Neural cell (in vitro differentiated cells): ENCODE measurements around the gene LY6G6D.

ENCODE experiments used
- EP300 ChIP-seq: fragments of 450-650 bp; conservative IDR thresholded peaks from 2 replicates; pipeline ENCODE4 v1.6.1; 2014; ENCODE audit warnings: antibody characterized with exemption, mild to moderate bottlenecking, moderate library complexity; ENCODE audit not compliant: poor library complexity, severe bottlenecking
- EZH2 ChIP-seq: fragments of 200-600, 300-800 bp; shearing (Covaris generic), sonication (generic); IDR thresholded peaks from 2 replicates; pipeline ENCODE4 v1.6.1; 2014; ENCODE audit warnings: antibody characterized with exemption, low read length, borderline replicate concordance, mild to moderate bottlenecking; ENCODE audit not compliant: insufficient read depth, poor library complexity, severe bottlenecking
- RAD21 ChIP-seq: fragments of 450-650 bp; conservative IDR thresholded peaks from 2 replicates; pipeline ENCODE4 v1.6.1; 2014; ENCODE audit warnings: antibody characterized with exemption, mild to moderate bottlenecking, moderate library complexity
- TF ChIP-seq, protein P1 (sequence below): fragments of 450-650 bp; IDR thresholded peaks from 2 replicates; pipeline ENCODE4 v1.5.1; 2014; ENCODE audit warnings: antibody characterized with exemption, mild to moderate bottlenecking, moderate library complexity; ENCODE audit not compliant: poor library complexity, severe bottlenecking
- TF ChIP-seq, protein P2 (sequence below): IDR thresholded peaks from 2 replicates; pipeline ENCODE4 v1.6.1; 2012; ENCODE audit warnings: borderline replicate concordance

DNA sequence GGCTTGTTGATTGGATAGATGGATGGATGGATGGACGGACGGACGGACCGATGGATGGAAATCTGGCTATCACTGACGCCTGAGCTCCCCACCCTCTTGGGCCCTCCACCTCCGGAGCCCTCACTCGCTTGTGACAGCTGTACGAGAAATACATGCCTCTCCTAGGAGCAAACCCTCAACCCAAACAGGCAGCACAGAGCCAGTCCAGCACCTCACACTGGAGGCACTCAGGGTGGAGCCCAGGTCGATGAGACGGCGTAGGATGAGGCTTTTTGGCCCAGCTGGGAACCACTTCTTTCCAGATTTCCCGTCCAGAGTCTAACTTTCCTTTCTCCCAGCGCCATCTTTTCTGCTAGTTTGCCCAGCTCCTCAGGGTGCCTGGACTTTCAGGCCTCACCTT, 31.6 kb upstream of the LY6G6D start:
- TF ChIP-seq, protein P1, sequence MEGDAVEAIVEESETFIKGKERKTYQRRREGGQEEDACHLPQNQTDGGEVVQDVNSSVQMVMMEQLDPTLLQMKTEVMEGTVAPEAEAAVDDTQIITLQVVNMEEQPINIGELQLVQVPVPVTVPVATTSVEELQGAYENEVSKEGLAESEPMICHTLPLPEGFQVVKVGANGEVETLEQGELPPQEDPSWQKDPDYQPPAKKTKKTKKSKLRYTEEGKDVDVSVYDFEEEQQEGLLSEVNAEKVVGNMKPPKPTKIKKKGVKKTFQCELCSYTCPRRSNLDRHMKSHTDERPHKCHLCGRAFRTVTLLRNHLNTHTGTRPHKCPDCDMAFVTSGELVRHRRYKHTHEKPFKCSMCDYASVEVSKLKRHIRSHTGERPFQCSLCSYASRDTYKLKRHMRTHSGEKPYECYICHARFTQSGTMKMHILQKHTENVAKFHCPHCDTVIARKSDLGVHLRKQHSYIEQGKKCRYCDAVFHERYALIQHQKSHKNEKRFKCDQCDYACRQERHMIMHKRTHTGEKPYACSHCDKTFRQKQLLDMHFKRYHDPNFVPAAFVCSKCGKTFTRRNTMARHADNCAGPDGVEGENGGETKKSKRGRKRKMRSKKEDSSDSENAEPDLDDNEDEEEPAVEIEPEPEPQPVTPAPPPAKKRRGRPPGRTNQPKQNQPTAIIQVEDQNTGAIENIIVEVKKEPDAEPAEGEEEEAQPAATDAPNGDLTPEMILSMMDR: no peak
- TF ChIP-seq EZH2: no peak
- no peak for TF ChIP-seq RAD21
- TF ChIP-seq, protein P2, sequence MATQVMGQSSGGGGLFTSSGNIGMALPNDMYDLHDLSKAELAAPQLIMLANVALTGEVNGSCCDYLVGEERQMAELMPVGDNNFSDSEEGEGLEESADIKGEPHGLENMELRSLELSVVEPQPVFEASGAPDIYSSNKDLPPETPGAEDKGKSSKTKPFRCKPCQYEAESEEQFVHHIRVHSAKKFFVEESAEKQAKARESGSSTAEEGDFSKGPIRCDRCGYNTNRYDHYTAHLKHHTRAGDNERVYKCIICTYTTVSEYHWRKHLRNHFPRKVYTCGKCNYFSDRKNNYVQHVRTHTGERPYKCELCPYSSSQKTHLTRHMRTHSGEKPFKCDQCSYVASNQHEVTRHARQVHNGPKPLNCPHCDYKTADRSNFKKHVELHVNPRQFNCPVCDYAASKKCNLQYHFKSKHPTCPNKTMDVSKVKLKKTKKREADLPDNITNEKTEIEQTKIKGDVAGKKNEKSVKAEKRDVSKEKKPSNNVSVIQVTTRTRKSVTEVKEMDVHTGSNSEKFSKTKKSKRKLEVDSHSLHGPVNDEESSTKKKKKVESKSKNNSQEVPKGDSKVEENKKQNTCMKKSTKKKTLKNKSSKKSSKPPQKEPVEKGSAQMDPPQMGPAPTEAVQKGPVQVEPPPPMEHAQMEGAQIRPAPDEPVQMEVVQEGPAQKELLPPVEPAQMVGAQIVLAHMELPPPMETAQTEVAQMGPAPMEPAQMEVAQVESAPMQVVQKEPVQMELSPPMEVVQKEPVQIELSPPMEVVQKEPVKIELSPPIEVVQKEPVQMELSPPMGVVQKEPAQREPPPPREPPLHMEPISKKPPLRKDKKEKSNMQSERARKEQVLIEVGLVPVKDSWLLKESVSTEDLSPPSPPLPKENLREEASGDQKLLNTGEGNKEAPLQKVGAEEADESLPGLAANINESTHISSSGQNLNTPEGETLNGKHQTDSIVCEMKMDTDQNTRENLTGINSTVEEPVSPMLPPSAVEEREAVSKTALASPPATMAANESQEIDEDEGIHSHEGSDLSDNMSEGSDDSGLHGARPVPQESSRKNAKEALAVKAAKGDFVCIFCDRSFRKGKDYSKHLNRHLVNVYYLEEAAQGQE: no peak
- TF ChIP-seq EP300: no peak
